ENCODE results near the gene MAP1LC3C.
"Not testable (repeated sequence)": the region's sequence is repeated elsewhere in the genome, so short reads cannot be mapped to it uniquely, and the experiment has no call there.

Gene MAP1LC3C

GRCh38 chr1:241990040-241990439 is 8.9 kb downstream of the MAP1LC3C start:
- peak; percentile 46 for DNase-seq

GRCh38 chr1:241988389-241988930 is 10.4 kb downstream of the MAP1LC3C start:
- not testable (repeated sequence) for DNase-seq

GRCh38 chr1:241985787-241986186 is 13.1 kb downstream of the MAP1LC3C start:
- no peak for DNase-seq

GRCh38 chr1:241979926-241980325 is 19.0 kb downstream of the MAP1LC3C start:
- DNase-seq: no peak

GRCh38 chr1:241979071-241979470 is 19.8 kb downstream of the MAP1LC3C start:
- DNase-seq: no peak

GRCh38 chr1:241976229-241976628 is 22.7 kb downstream of the MAP1LC3C start:
- DNase-seq: no peak

- DNase-seq: no peak
These were observed 26.1 kb downstream of the MAP1LC3C start for GRCh38 chr1:241972703-241973369.

GRCh38 chr1:241968611-241969010 is 30.3 kb downstream of the MAP1LC3C start:
- DNase-seq: no peak

GRCh38 chr1:241964550-241965282 is 34.2 kb downstream of the MAP1LC3C start:
- DNase-seq: no peak

- no peak for DNase-seq
These were observed 35.2 kb downstream of the MAP1LC3C start for GRCh38 chr1:241963722-241964121.

GRCh38 chr1:241962153-241962552 is 36.7 kb downstream of the MAP1LC3C start:
- DNase-seq: no peak

GRCh38 chr1:241957692-241958494 is 41.0 kb downstream of the MAP1LC3C start, which contains the start of gene BECN2:
TSS of gene BECN2 (plus strand) at chr1:241957767. CDS start at chr1:241957767, 0 bp downstream.
- DNase-seq: no peak

- DNase-seq: no peak
These were observed 48.5 kb downstream of the MAP1LC3C start for GRCh38 chr1:241950390-241950789.

- DNase-seq: no peak
These were observed 51.5 kb downstream of the MAP1LC3C start for GRCh38 chr1:241947354-241947753.
